GM18951 (cell line): ENCODE results near the gene THSD7B.
"Not testable (repeated sequence)": the region's sequence is repeated elsewhere in the genome, so short reads cannot be mapped to it uniquely, and the experiment has no call there.

Source experiments
- POLR2A ChIP-seq: IDR thresholded peaks from 4 replicates; pipeline ENCODE4 v1.6.1; 2011; ENCODE audit warnings: mild to moderate bottlenecking; ENCODE audit not compliant: insufficient read length, insufficient read depth; ENCODE audit errors: extremely low read depth
- in situ Hi-C: fragments of 300-500 bp; cut with MboI; formaldehyde crosslinking; loops from one replicate; pipeline ENCODE4 v1.12.0; 2022; ENCODE audit warnings: low sequenced_read_pairs, mixed read lengths, inconsistent platforms; ENCODE audit not compliant: unreplicated experiment

THSD7B gene

GRCh38 chr2:137675584-137676327 is 910.4 kb downstream of the THSD7B start:
- TF ChIP-seq POLR2A, result no peak
- in situ Hi-C loops, result no loop called here

DNA sequence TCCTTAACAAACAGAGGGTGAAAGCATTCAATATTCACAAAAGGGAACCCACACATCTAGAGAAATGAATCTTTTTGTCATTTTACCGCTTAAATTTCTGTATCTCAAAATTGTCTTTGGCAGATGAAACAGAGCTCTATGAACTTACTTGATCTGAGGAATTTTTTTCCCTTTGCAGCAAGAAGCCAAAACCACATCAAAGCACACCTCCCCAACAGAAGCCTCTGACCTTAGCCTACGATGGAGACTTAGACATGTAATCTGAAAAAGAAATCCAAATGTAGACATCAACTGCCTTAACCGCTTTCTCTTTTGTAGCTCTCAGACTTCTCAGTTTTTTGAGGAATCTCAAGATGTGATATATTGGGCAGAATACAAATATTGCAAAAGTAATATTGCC is 911.0 kb downstream of the THSD7B start:
- in situ Hi-C loops, result no loop called here
- TF ChIP-seq POLR2A, result no peak

DNA sequence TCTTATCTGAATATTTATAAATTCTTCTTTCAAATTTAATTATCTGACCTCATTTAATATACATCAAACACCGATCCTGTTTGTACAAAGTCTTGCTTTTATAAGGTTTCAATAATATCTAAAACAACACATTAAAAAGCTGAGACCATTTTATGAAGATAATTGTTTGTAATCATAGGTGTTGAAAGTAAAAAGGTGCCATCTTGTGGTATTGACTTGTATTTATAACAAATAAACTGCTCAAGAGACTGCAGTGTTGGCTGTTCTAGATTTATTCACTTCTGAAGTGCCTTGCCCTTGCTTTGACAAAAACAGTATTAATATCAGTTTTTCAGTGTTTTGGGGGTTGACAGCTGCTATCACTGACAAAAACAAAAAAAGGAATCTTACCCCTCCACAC is 912.1 kb downstream of the THSD7B start:
- no peak for TF ChIP-seq POLR2A
- in situ Hi-C loops, result no loop called here

DNA sequence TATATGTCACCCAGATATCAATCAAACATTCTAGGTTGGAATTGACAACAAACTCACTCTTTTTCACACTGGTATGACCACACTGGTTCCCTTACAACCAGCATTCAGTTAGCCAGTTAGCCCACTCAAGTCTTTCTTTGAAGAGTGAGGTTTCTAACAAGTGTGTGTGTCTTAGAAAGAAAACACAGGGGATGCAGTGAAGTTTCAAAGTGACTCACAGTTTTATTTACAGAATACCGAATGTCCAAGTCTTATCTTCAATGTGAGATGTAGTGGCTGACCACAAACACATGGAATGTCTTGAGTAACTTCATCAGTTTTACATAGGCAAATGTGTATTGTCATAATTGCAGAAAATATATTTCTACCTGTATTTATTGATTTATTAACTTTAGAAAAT is 924.2 kb downstream of the THSD7B start:
- TF ChIP-seq POLR2A, result no peak

GRCh38 chr2:137693534-137693933 is 928.2 kb downstream of the THSD7B start:
- no peak for TF ChIP-seq POLR2A
- in situ Hi-C loops, result no loop called here

More for the DNA sequence above, 924.2 kb downstream of the THSD7B start:
- in situ Hi-C loops, result no loop called here

DNA sequence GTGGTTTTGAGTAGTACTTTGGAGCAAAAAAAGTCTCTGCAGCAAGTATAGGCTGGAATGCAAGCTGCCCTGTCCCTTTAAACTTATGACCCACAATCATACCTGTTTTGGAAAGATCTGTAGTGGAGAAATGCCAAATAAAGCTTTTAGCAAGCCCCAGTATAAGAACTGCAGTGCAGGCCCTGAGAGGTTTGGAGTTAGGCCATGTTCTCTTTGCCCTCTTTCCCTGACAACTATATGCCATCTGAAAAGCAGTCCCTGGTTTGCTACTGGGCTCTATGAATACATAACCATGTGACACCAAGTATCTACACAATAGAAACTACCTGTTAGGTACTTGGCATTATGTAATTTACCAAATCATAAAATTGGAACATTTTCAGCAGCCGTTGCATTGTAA is 931.6 kb downstream of the THSD7B start:
- in situ Hi-C loops, result no loop called here
- no peak for TF ChIP-seq POLR2A

DNA sequence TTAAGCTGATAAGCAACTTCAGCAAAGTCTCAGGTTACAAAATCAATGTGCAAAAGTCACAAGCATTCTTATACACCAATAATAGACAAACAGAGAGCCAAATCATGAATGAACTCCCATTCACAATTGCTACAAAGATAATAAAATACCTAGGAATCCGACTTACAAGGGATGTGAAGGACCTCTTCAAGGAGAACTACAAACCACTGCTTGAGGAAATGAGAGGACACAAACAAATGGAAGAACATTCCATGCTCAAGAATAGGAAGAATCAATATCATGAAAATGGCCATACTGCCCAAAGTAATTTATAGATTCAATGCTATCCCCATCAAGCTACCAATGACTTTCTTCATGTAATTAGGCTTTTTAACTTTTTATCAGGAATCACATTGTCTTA is 934.9 kb downstream of the THSD7B start:
- in situ Hi-C loops, result not testable (repeated sequence)

DNA sequence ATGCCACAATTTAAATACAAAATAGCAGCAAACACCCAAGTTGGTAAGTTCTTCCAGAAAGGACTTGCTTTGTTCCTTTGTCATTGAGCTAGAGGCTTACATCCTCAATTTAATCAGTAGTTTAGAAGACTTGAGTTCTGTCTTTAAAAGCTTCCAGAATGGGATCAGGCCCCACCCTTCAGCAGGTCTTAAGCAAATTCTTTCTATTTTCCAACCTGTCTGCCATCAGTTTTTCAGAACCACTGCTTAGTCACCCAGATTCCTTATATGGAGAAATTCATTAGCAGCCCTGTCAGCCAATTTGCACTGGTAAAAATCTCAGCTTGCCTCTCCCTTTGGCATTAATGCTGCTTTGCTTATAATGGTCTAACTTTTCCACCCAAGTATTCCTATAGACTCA is 935.3 kb downstream of the THSD7B start:
- TF ChIP-seq POLR2A, result no peak
- in situ Hi-C loops, result no loop called here

DNA sequence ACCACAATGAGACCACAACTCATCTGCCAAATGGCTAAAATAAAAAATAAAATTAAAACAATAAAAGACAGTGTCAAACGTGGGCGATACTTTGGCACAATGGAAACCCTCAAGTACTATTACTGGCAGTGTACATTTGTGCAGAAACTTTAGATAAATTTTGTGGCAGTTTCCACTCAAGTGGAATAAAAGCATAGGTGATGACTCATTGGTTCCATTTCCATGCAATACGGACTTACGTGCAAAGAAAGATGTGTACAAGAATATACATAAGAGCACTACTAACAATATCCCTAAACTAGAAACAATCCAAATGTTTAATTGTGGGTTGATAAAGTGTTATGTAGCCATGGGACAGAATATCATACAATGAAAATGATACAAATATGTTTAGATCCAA is 940.0 kb downstream of the THSD7B start:
- in situ Hi-C loops, result no loop called here
- no peak for TF ChIP-seq POLR2A

DNA sequence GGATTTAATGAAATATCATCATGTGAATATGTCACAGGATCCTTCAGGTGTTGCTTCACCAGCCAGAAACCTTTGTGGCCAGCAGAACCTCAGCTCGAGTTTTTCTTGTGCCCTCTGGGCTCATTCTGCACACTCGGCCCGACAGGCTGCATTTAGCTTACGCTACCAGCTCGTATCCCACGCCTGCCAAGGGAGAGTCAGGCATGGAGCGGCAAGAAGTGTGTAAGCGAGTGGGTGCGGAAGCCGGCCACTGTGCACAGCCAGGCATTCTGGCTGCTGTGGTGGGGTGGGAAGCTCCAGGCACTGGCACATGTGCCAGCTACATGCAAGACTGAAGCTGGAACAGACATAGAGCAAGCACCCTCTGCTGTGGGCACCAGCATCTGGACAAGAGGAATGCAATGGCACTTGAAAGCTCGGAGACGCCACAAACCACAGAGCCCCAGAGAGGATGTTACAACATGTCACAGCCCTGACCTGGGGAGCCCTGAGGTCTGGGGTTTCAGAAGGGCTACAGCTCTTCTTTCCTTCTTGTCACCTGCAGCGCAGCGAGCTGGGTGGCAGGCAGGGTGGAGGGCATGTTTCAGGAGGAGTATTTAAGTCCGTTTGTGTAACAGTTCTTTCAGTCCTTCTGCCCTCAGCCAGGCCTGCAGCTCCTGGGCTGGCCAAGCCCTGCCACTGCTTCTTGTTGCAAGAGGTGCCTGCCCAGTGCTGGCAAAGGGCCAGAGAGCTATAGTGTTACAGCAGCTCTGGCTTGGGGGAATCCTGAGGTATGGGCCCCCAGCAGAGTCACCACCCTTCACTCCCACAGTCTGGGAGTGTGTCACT is 941.7 kb downstream of the THSD7B start:
- in situ Hi-C loops, result no loop called here
- TF ChIP-seq POLR2A, result no peak

GRCh38 chr2:137708311-137708710 is 943.0 kb downstream of the THSD7B start:
- no peak for TF ChIP-seq POLR2A
- in situ Hi-C loops, result no loop called here

DNA sequence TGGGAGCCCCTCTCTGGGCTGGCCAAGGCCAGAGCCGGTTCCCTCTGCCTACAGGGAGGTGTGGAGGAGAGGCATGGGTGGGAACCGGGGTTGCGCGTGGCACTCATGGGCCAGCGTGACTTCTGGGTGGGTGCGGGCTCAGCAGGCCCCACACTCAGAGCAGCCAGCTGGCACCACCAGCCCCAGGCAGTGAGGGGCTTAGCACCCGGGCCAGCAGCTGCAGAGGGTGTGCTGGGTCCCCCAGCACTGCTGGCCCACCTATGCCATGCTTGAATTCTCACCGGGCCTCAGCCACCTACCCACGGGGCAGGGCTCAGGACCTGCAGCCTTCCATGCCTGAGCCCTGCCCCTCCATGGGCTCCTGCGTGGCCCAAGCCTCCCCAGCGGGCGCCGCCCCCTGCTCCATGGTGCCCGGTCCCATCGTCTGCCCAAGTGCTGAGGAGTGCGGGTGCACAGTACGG is 950.4 kb downstream of the THSD7B start:
- in situ Hi-C loops, result no loop called here
- TF ChIP-seq POLR2A, result no peak

GRCh38 chr2:137718786-137719185 is 953.4 kb downstream of the THSD7B start:
- in situ Hi-C loops, result no loop called here
- no peak for TF ChIP-seq POLR2A

GRCh38 chr2:137721733-137722132 is 956.4 kb downstream of the THSD7B start:
- TF ChIP-seq POLR2A, result no peak
- in situ Hi-C loops, result no loop called here
